Hindlimb muscle (tissue), 1 donor: ENCODE measurements around the gene CNTNAP3B. TPM values are rescaled to one million over a fixed set of nuclear protein-coding genes. Genes with fewer than 3 reads are reported as not detected.
"Not testable (repeated sequence)": the region's sequence is repeated elsewhere in the genome, so short reads cannot be mapped to it uniquely, and the experiment has no call there.

Experiments
- DNase-seq: peaks from one replicate; pipeline ENCODE4 v3.0.0-alpha.2; 2013
- polyA plus RNA-seq: library from polyadenylated mRNA; unstranded; fragments of 120-200 nt; gene quantifications from one replicate; pipeline ENCODE4 v1.2.1, GENCODE V29; 2013; ENCODE audit not compliant: insufficient read length

Gene CNTNAP3B
- polyA plus RNA-seq, 1 donor = 6.3 TPM

DNA sequence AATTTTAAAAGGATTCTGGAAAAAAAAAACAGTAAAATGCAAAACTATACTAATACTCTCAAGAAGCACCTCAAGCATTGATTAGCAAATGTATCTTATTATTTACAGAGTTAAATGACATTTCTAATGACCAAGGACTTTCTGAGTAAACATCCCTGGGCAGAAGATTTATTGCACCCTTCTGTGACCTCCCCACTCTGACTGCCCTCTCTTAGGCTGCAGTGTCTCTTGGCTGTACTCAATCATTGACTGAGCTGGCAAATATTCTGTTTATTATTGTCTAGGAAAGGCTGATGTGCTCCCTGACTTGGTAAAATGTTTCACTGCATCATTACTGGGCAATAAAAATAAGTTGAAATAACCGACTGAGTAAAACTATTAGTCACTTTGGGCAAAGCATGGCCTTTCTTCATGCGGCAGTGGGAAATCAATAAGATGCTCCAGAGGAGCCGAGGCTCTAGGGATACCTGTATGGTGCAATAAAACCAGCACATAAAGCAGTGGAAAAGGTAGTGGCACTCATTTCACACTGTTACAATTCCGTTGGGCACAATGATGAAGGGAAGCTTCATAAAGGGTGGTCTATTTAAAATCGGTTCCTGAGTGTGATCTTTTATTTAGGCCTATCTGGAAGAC lies 151.1 kb downstream of the CNTNAP3B start:
- not testable (repeated sequence) for DNase-seq

DNA sequence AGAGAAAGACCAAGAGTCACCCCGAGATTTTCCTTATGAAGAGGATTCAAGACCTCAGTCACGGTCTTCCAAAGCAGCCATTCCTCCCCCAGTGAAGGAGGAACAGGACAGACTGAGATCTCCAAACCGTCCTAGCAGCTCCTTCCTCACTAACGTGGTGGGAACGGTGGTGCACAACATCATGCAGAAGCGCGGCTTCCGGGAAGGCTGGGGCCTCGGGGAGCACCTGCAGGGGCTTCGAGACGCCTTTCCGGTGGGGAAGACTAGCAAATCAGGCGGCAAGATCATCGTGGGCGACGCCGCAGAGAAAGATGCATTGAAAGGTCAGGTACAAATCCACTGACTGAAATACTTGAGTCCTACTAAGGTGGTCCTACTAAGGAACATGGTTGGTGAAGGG lies 154.3 kb downstream of the CNTNAP3B start:
- not testable (repeated sequence) for DNase-seq

DNA sequence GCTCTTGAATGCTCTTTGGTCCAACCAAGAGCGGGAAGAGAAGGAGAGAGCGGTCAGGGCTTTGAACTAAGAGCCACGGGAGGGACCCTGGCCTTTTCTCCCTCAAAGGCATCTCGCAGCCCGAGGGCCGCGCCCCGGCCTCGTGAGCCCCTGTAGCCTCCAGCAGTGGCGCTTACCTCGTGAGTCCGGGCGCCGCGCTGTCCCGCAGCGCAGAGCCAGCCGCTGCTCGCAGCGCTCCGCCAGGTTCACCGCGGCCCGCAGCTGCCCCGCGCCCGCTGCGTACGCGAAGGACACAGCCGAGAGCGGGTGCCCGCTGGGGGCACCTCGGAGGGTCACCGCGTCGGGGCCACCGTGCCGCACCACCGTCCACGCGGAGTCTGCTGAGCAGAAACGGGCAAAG lies 176.2 kb downstream of the CNTNAP3B start:
- DNase-seq = not testable (repeated sequence)

DNA sequence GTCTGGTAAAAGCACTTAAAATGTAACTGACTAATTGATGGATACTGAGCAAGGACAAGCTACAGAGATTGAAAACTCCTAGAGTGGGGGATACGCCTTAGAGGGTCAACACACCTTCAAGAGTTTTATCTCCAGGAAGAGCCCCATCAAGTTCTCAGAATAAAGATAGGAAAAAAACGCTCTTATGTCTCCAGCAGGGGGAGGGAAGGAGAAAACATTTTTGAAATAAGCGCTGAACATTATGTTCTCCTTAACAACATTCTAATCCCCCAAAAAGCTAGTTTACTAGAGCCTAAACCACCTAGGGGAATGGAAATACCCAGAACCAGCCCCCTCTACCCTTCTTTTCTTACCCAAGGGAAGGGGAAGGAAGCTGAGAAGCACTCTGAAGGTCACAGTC lies 187.5 kb downstream of the CNTNAP3B start:
- DNase-seq = not testable (repeated sequence)

DNA sequence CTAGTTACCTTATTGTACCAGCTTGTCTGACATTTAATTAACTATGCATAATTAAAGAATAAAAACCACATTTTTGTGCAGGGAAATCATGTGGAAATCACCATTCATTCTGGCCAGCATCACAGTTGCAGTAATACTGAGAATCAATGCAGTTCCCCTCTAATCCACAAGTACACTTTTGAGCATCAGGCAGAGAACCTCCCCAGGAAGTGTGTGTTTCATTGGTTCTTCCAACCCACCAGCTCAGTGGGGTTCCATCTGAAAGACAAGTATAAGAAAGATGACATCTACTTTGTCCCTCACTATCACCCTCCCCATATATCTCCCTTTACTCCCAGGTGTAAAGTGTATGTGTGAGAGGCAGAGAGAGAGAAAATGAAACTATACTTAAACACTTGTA lies 191.1 kb downstream of the CNTNAP3B start:
- not testable (repeated sequence) for DNase-seq

DNA sequence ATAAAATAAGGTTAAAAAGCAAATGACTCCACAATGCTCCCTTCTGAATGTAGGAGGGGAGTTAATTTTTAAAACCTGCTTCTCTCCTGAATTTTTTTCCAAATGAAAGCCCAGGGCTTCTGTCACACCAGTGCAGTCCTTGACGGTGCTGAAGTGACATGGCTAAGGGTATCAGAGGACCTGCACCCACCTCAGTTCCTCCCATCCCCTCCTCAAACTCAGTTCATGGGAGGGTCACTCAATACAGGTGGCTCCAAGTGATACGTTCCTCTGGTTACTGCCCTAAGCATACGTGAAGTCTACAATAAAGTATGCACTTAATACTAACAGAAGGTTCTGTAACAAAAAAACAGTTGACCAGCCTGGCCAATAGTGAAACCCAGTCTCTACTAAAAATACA lies 193.5 kb downstream of the CNTNAP3B start:
- not testable (repeated sequence) for DNase-seq

DNA sequence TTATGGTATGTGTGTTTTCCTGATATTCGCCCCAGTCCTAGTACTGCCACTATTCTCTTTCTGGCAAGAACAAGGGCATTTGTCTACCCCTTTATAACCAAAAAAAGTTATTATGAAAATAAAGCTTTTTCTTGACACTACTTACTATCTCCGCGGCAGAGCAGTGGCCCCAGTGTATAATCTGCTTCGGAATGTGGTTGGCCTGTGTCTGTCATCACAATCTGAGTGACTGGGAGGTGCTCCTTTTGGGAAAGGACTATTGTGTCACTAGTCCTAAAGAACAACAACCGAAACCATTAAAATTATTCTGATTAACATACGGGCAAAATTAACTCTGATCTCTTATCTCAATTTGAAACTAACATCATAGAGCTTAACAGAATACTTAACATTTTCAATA lies 200.1 kb downstream of the CNTNAP3B start:
- not testable (repeated sequence) for DNase-seq

DNA sequence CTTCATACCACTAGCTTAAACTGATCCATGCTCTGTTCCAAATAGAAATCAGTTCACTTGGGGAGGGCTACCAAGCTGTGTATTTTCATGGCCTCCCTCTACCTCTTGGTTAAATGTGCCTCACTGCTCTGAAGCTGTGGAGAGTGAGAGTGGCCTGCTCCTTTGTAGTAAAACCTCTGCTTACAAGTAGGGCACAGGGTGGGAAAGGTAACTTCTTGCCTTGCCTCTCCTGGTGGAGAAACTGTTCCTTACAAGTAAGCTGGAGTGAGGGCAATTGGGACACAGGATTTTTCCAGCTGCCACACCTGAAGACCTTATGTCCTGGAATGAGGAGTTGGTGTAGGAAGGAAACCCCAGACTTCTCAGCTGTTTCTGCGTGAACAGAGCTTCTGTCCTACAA lies 211.9 kb downstream of the CNTNAP3B start:
- DNase-seq = not testable (repeated sequence)

DNA sequence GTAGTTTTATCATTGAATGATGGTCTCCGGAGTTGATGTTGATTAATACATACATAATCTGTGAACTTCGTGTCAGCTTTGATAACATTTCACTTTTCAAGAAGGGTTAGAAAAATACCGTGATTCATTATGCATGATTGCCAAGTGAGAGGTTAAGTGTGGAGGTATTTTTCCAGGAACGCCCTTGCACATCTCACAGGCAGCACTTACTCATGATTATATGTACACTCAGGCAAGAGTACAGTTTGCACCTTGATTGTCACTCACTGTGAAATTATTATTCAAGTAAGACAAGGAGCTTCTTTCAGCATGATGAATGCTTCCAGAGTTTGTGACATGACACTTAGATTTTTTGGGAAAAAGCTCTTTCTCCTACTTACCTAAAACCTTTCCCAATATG lies 223.7 kb downstream of the CNTNAP3B start:
- DNase-seq = not testable (repeated sequence)

DNA sequence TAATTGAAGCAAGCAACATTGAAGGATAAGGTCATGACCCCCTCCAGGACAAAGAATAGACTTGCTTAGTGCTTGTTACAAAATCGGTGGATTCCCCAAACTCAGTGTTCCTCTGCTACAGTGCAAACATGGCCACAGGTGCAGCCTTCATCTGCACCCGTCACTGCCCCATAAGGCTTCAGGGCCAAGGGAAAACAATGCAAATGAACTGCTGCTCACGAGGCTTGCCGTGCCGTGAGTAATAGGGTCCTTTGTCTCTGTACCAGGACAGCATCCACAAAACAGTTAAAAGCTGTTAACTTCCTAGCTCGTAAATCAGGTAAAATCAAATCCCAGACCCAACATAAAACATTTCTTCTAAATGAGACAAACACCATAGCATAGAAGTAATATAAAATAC lies 226.5 kb downstream of the CNTNAP3B start:
- not testable (repeated sequence) for DNase-seq

DNA sequence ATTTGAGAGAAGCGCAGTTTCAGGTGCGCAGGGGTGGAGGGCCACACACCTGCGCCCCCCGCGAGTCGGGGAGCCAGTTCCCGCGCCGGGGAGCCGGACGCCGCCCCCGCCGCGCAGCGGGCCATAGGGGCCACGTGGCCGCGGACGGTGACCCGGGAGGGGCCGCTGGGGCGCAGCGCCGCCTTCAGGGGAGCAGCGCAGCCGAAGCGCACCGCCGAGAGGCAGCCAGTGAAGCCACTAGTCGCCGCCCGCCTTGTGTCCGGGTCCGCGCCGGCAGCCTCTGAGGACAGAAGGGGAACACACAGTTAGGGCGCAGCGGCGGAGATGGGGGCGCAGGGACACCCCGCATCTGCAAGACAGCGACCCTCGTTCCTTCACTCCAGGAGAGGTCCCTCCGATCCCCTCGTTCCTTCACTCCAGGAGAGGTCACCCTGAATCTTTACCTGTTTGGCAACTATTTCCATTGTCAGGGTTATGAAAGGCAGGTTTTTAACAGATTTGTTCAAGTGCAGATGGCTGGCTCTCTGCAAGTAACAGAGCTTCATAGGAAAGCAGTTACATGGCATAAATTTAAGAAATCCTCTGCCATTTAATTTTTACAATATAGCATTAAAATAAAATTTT lies 230.4 kb downstream of the CNTNAP3B start:
- not testable (repeated sequence) for DNase-seq

DNA sequence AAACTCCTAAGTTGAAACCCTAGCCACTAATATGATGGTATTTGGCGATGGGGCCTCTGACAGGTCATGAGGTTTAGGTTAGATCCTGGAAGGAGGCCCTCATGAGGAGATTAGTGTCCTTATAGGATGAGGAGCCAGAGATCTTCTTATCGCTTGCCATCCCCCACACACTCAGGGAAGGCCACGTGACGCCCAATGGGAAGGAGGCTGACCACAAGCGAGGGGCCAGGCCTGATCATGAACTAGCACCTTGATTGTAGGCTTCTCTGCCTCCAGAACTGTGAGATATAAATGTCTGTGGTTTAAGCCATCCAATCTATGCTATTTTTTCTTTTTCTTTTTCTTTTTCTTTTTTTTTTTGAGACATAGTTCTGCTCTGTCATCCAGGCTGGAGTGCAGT lies 254.7 kb downstream of the CNTNAP3B start:
- not testable (repeated sequence) for DNase-seq

DNA sequence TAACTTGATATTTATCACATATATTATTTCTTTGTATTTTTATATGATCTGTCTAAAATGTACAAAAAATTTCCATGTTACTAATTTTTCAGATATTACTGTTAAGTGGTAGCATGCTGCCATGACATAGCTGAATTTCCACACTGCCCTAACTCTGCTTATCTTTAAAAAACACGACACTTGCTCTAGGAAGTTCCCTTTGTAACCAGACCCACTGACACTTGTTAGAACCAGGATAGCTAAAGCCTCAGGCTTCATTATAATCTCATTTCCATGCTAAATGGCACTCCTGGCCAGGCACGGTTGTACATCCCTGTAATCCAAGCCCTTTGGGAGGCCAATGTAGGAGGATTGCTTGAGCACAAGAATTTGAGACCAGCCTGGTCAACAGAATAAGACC lies 273.8 kb downstream of the CNTNAP3B start:
- not testable (repeated sequence) for DNase-seq

DNA sequence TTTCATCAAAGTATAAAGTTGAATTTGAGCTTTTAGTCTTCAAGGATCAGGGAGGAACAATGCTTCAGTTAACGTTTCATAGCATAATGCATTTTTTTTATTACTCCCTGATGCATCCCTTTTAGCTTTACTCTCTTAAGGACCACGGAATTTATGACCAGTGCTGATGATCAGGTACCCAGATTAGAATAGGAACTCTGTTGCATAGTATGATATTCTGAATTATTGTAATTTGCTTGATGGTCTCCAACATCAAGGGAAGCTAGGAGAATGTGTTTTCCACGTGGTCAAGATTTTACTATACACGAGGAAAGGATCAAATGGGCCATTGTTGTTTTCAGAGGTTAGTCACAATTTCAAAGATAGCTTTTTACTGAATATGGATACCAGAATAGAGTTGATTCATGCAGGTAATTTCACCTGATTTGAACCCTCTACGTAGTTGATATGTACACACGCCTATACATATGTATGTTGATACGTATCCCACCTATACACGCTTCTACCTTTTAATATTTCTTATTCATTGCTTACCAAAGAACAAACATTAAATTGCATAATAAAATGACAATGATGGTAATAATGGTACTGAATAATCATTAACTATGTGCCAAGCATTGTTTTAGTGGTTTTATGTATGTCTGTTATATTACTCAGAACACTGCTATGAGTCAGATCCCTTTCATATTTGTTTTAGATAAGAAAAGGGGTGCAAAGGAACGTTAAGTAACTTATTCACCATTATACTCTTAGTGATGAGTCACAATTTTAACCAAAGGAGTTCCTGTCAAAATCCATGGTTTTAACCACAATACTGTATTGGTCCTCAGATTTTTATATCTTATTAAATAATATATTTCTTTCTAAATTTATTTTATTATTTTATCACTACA lies 277.1 kb downstream of the CNTNAP3B start:
- DNase-seq = not testable (repeated sequence)

DNA sequence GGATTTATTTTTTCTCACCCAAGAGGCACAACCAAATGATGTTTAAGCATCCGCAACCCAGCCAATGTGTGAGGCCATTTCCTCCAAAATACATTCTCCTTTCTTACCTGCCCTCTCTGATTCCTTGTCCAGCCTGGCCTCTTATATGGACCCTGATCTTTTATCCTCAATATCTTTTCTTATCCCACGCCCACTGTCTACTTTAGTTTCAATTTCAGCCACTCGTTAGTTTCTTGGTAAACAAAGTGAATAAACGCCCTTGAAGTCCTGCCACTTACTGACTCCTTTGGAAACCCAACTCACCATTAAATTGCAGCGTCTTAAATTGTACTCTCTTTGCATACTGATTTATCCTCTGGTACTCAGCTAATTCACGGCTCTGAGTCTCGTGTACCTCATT lies 281.4 kb downstream of the CNTNAP3B start:
- not testable (repeated sequence) for DNase-seq

Other genes starting within 250 kb of the CNTNAP3B start
- gene SPATA31A6, start 54.2 kb upstream of the CNTNAP3B start, polyA plus RNA-seq = not detected